ENCODE data around the gene GUCA1A.

Gene GUCA1A

GRCh38 chr6:42173101-42173500 is at the start of gene GUCA1A:
Gene GUCA1A (plus strand): TSS chr6:42173364. CDS start chr6:42173614, 250 bp downstream.
- no peak for DNase-seq

- no peak for DNase-seq
Observed at GRCh38 chr6:42123379-42124103, 49.6 kb upstream of the GUCA1A start.

- DNase-seq: no peak
Observed at GRCh38 chr6:42124223-42124836, 48.8 kb upstream of the GUCA1A start.

GRCh38 chr6:42125231-42125630 is 47.9 kb upstream of the GUCA1A start:
- no peak for DNase-seq

GRCh38 chr6:42125663-42126062 is 47.5 kb upstream of the GUCA1A start:
- no peak for DNase-seq

- no peak for DNase-seq
Observed at GRCh38 chr6:42128460-42129359, 44.5 kb upstream of the GUCA1A start.

GRCh38 chr6:42129360-42129676 is 43.8 kb upstream of the GUCA1A start:
- DNase-seq: no peak

GRCh38 chr6:42131531-42131930 is 41.6 kb upstream of the GUCA1A start:
- DNase-seq: no peak

GRCh38 chr6:42133926-42134325 is 39.2 kb upstream of the GUCA1A start:
- no peak for DNase-seq

GRCh38 chr6:42135161-42135560 is 38.0 kb upstream of the GUCA1A start:
- DNase-seq: no peak

GRCh38 chr6:42135722-42136121 is 37.4 kb upstream of the GUCA1A start:
- DNase-seq: no peak

GRCh38 chr6:42136508-42137193 is 36.5 kb upstream of the GUCA1A start:
- DNase-seq: peak; percentile 7

GRCh38 chr6:42137194-42137753 is 35.9 kb upstream of the GUCA1A start:
- DNase-seq: no peak

- DNase-seq: no peak
Observed at GRCh38 chr6:42138190-42138589, 35.0 kb upstream of the GUCA1A start.

GRCh38 chr6:42138630-42139619 is 34.2 kb upstream of the GUCA1A start:
- no peak for DNase-seq

GRCh38 chr6:42140032-42140431 is 33.1 kb upstream of the GUCA1A start:
- no peak for DNase-seq

GRCh38 chr6:42140756-42141602 is 32.2 kb upstream of the GUCA1A start:
- no peak for DNase-seq

- no peak for DNase-seq
Observed at GRCh38 chr6:42141603-42142117, 31.5 kb upstream of the GUCA1A start.

- no peak for DNase-seq
Observed at GRCh38 chr6:42142118-42142835, 30.9 kb upstream of the GUCA1A start, which contains the start of gene C6orf132. Gene C6orf132 (minus strand): TSS chr6:42142620. CDS start chr6:42142444, 176 bp downstream.

Measured in stimulated activated CD4-positive, alpha-beta T cell treated with anti-CD3 and anti-CD28 coated beads, Interleukin-12 subunit alpha, Interleukin-12 subunit beta, amount 100 ng/mL, for 4 hours (primary cell).